IPS-18a (cell line): Measurements from ENCODE around the gene CMKLR1.

Experiments
- H3K27ac ChIP-seq: one replicate; pipeline ENCODE4 v1.5.1; 2013; ENCODE audit warnings: low read length
- H3K27me3 ChIP-seq: one replicate; pipeline ENCODE4 v1.6.1; 2013; ENCODE audit warnings: mild to moderate bottlenecking, low read length; ENCODE audit not compliant: control insufficient read depth, insufficient read depth
- H3K36me3 ChIP-seq: one replicate; pipeline ENCODE4 v1.6.1; 2013; ENCODE audit warnings: low read depth, low read length; ENCODE audit not compliant: control insufficient read depth
- H3K4me1 ChIP-seq: one replicate; pipeline ENCODE4 v1.6.1; 2013; ENCODE audit warnings: low read depth, low read length; ENCODE audit not compliant: control insufficient read depth
- H3K4me3 ChIP-seq: one replicate; pipeline ENCODE4 v1.5.1; 2013; ENCODE audit warnings: low read length
- H3K9ac ChIP-seq: one replicate; pipeline ENCODE4 v1.6.1; 2013; ENCODE audit warnings: mild to moderate bottlenecking, low read length, moderate library complexity
- H3K9me3 ChIP-seq: one replicate; pipeline ENCODE4 v1.6.1; 2013; ENCODE audit warnings: low read depth, low read length; ENCODE audit not compliant: control insufficient read depth

The CMKLR1 gene

DNA sequence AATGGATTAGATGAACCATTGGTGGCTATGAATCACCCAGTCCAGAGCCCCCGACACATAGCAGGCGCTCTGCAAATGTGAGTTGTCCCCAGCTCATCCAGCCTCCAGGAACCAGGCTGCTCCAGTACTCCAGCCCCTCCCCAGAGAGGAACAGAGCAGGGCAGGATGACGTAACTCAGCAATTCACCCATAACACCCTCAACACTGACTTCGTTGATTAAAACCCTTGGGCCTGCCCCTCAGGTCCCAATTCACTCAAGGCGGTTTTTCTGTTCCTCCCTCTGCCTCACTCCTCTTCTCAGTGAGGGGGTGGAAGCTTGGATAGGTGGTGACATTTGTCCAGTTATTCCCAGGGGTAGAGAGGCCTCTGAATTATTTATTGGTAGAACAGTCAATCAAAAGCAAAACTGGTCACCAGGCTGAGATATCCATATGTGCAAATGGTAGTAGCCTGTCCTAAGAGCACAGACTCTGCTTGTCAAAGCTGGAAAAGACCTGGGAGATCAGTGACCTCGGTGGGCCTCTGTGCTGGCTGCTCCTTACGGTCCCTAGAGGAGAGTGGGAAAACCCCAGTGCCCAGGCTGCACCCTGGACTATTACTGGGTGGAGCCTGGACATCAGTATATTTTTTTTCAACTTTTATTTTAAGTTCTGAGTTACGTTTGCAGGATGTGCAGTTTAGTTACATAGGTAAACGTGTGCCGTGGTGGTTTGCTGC, 97.0 kb downstream of the CMKLR1 start:
- no peaks in the 10 kb centered on the region for H3K9me3 ChIP-seq
- no peaks in the 10 kb centered on the region for H3K27me3 ChIP-seq
- H3K36me3 ChIP-seq = no peaks in the 10 kb centered on the region
- H3K27ac ChIP-seq = no peak overlapping the region
- H3K4me3 ChIP-seq = no peak overlapping the region
- no peaks in the 10 kb centered on the region for H3K4me1 ChIP-seq
- H3K9ac ChIP-seq = no peak overlapping the region

DNA sequence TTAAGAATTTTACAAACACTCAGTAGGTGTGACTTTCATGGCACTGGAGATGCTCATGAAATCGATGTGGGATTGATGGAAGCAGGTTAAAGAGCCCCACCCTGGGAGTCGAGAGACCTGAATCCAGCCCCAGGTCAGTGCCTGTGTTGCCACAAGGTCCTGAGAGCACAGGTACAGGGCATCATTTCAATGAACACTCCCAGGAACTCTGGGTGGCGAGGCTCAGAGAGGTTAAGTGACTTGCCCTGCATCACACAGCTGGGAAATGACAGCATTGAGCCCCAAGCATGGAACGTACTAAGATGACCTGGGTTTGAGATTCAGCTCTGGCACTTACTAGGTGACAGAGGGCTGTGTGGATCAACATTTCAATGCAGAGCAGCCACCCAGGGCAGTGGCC, 98.2 kb downstream of the CMKLR1 start:
- Histone ChIP-seq H3K36me3 (no peaks in the 10 kb centered on the region), H3K9me3 (no peaks in the 10 kb centered on the region), H3K27me3 (no peaks in the 10 kb centered on the region), H3K4me1 (peaks cover 11% of the 10 kb centered on the region), H3K9ac (no peak overlapping the region), H3K4me3 (no peak overlapping the region), H3K27ac (no peak overlapping the region)

DNA sequence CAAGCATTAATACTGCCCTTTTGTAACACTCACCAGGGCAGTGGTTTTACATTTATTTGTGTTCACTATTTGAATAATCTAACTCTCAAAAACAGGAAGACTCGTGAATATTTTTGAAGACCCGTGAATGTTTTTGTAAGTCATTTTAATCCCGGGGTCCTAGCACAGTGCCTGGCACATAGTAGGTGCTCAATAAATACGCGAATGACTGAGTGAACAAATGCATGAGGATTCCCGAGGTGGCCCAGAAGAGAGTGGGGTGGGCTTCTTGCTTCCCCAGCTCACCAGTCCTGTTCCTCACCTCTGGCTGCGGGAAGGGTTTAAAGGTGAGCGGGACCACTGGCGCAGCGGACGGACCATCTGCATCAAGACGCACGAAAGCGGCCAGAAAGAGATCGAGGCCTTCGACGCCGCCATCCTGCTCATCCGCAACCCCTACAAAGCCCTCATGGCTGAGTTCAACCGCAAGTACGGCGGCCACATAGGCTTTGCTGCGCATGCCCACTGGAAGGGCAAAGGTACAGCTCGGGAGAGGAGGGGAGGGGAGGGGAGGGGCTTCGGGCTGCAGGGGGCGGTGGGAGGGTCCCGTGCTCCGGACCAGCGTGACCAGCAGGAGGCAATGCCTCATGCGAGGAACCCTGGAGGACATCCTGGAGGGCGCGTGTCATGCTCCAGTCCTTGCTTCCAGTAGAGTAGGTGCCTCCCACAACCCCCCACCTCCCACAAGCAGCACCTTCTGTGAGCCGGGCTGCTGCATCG, 98.9 kb downstream of the CMKLR1 start:
- H3K4me3 ChIP-seq = no peak overlapping the region

DNA sequence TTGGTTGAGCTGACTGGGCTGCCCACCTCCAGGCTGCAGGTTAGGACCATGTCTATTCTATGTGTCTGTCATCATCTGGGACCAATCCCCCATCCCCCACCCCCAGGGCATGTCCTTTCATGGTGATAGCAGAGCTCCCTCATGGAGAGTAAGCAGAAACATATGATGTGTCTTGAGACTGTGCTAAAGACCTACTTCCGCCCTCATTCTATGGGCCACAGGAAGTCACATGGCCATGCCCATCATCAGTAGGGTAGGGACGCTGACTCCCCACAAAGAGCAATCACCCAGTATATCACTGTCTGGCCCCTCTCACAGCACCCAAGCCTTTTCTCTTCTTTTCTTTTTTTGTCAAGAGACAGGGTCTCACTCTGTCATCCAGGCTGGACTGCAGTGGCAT, 99.7 kb downstream of the CMKLR1 start:
- Histone ChIP-seq H3K4me3 (no peak overlapping the region), H3K9me3 (no peaks in the 10 kb centered on the region), H3K27ac (no peak overlapping the region), H3K36me3 (no peaks in the 10 kb centered on the region), H3K4me1 (peaks cover 26% of the 10 kb centered on the region), H3K9ac (no peak overlapping the region), H3K27me3 (no peaks in the 10 kb centered on the region)

More for the DNA sequence above, 98.9 kb downstream of the CMKLR1 start:
- Histone ChIP-seq H3K27ac (no peak overlapping the region), H3K36me3 (no peaks in the 10 kb centered on the region), H3K27me3 (no peaks in the 10 kb centered on the region), H3K9ac (no peak overlapping the region), H3K9me3 (no peaks in the 10 kb centered on the region), H3K4me1 (peaks cover 18% of the 10 kb centered on the region)

DNA sequence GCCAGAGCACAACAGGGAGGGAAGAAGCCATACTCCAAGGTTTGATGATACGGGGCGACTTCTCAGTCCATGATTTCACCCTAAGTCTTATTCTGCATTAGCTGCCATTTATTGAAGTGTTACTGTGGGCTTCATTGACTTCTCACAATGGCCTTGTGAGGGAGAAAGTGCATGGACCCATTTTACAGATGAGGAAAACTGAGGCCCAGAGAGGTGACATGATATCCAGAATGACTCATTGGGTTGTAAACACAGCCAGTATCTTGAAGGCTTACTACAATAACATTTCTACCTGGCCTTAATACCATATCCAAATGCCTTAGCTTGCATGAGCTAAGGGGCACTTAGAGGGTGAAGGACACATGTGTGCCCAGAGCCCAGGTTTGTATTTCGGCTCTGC, 100.6 kb downstream of the CMKLR1 start:
- Histone ChIP-seq H3K27me3 (no peaks in the 10 kb centered on the region), H3K9ac (no peak overlapping the region), H3K9me3 (no peaks in the 10 kb centered on the region), H3K36me3 (no peaks in the 10 kb centered on the region), H3K4me3 (no peak overlapping the region), H3K27ac (no peak overlapping the region), H3K4me1 (peaks cover 26% of the 10 kb centered on the region)
